ENCODE data around the gene SOHLH2.

DNA sequence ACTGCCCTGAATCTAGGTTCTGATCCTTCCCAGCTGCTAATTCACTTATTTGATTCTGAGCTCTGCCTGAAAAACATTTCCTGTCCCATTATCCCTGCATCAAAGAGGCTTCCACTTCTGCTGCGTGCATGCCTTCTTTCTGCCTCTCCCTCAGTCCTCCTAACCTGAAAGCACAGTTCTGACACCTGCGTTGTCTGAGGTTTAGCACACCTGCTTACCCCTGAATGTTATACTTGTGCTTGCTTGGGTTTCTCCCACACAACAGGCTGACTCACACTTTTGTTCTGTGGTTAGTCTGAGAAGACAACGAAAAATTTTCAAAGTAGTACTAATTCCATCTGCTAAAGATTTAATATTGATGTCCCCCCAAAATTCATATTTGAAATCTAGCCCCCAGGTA lies 3.1 kb upstream of the SOHLH2 start:
- TF ChIP-seq POLR2A (IDR thresholded peaks at IDR 0.05; ENCODE audit: low read length) (no peak), GATA1 (IDR thresholded peaks at IDR 0.05; ENCODE audit: low read depth, low read length) (no peak)
